WI38 (cell line): ENCODE data around the gene POP4.

Source experiments
- H3K4me3 ChIP-seq: 2 replicates; pipeline ENCODE4 v1.5.1; 2011; ENCODE audit warnings: low read depth, mild to moderate bottlenecking, control low read depth, low read length
- TF ChIP-seq, protein P1 (sequence below): IDR thresholded peaks from 2 replicates; pipeline ENCODE4 v1.5.1; 2012; ENCODE audit warnings: low read depth, mild to moderate bottlenecking, control low read depth, low read length

The POP4 gene

DNA sequence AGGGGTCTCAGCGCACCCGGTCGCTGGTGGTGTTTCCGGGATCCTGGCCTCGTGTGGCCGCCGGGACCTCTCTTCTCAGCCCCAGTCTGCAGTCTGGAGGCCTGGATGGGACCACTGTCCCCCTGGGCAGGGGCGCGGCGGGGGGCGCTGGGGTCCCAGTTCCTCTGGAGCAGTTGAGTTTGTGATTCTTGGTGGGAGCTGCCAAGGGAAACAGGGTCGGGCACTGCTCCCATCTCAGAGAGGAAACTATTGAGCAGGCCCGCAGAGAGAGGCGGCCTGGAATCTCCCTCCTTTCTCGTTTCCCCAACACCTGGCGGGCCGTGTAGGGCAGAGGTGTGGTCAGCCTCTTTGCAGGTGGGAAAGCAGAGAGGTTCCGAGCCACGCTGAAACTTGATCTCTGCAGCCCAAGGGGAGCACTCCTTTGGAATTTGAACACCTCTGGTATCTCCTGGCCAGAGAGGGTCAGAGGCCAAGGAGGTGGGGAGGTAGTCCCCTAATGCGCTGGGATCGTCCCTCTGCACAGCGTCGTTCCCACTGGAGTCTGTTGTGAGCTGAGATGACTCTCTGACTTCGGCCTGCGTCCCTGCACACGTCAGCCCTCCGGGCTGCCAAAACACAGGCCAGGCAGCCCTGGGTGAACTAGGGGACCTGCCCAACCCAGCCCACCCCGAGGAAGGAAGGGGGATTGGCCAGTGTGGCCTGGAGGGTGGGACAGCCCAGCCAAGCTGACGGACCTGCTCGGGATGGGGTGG lies 59.9 kb downstream of the POP4 start:
- TF ChIP-seq, protein P1, sequence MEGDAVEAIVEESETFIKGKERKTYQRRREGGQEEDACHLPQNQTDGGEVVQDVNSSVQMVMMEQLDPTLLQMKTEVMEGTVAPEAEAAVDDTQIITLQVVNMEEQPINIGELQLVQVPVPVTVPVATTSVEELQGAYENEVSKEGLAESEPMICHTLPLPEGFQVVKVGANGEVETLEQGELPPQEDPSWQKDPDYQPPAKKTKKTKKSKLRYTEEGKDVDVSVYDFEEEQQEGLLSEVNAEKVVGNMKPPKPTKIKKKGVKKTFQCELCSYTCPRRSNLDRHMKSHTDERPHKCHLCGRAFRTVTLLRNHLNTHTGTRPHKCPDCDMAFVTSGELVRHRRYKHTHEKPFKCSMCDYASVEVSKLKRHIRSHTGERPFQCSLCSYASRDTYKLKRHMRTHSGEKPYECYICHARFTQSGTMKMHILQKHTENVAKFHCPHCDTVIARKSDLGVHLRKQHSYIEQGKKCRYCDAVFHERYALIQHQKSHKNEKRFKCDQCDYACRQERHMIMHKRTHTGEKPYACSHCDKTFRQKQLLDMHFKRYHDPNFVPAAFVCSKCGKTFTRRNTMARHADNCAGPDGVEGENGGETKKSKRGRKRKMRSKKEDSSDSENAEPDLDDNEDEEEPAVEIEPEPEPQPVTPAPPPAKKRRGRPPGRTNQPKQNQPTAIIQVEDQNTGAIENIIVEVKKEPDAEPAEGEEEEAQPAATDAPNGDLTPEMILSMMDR, result no peak
- peak overlapping the region; percentile 82 for H3K4me3 ChIP-seq
